ENCODE measurements around the gene CPN2. TPM values are rescaled to one million over a fixed set of nuclear protein-coding genes. Genes with fewer than 3 reads are reported as not detected.

The CPN2 gene
- total RNA-seq, 2 donors from 2014 or later: 1.3 TPM; not detected in 1

GRCh38 chr3:194382892-194383223 lies 31.7 kb upstream of the CPN2 start:
- no peak for DNase-seq (ENCODE audit: low spot score)
- H3K4me1 ChIP-seq (replicated peaks): no peaks in the 10 kb centered on the region
- no peak overlapping the region for H3K4me3 ChIP-seq
- intact Hi-C loops (cut with DNase I): no loop called here
- TF ChIP-seq CTCF (IDR thresholded peaks at IDR 0.05) (no peak), POLR2AphosphoS5 (IDR thresholded peaks at IDR 0.05) (no peak), POLR2A (IDR thresholded peaks at IDR 0.05) (no peak)
- no peaks in the 10 kb centered on the region for H3K27me3 ChIP-seq (replicated peaks; ENCODE audit: insufficient read depth)
- no peaks in the 10 kb centered on the region for H3K36me3 ChIP-seq
- H3K9me3 ChIP-seq: no peaks in the 10 kb centered on the region
- WGBS: 88% methylated on average over 9 of the region's 9 CpGs
- H3K27ac ChIP-seq: no peak overlapping the region

- 89% methylated on average over 20 of the region's 20 CpGs for WGBS
- Histone ChIP-seq H3K36me3 (no peaks in the 10 kb centered on the region), H3K9me3 (no peaks in the 10 kb centered on the region), H3K27ac (no peak overlapping the region), H3K4me1 (replicated peaks) (no peaks in the 10 kb centered on the region), H3K4me3 (no peak overlapping the region), H3K27me3 (replicated peaks; ENCODE audit: insufficient read depth) (no peaks in the 10 kb centered on the region)
- intact Hi-C loops (cut with DNase I): no loop called here
- TF ChIP-seq CTCF (IDR thresholded peaks at IDR 0.05): no peak
- TF ChIP-seq POLR2A (IDR thresholded peaks at IDR 0.05): no peak
- no peak for TF ChIP-seq POLR2AphosphoS5 (IDR thresholded peaks at IDR 0.05)
- DNase-seq (ENCODE audit: low spot score): no peak
Measured at GRCh38 chr3:194382196-194382891, 31.2 kb upstream of the CPN2 start.

GRCh38 chr3:194381460-194381875 lies 30.3 kb upstream of the CPN2 start:
- WGBS: 36% methylated on average over 17 of the region's 17 CpGs
- intact Hi-C loops (cut with DNase I): no loop called here
- DNase-seq (ENCODE audit: low spot score): no peak
- Histone ChIP-seq H3K9me3 (no peaks in the 10 kb centered on the region), H3K4me3 (no peak overlapping the region), H3K36me3 (no peaks in the 10 kb centered on the region), H3K27ac (no peak overlapping the region), H3K4me1 (replicated peaks) (no peaks in the 10 kb centered on the region), H3K27me3 (replicated peaks; ENCODE audit: insufficient read depth) (no peaks in the 10 kb centered on the region)
- TF ChIP-seq CTCF (IDR thresholded peaks at IDR 0.05) (no peak), POLR2AphosphoS5 (IDR thresholded peaks at IDR 0.05) (no peak), POLR2A (IDR thresholded peaks at IDR 0.05) (no peak)

GRCh38 chr3:194380326-194380725 lies 29.2 kb upstream of the CPN2 start:
- Histone ChIP-seq H3K4me1 (replicated peaks) (no peaks in the 10 kb centered on the region), H3K27me3 (replicated peaks; ENCODE audit: insufficient read depth) (no peaks in the 10 kb centered on the region), H3K4me3 (no peak overlapping the region), H3K9me3 (no peaks in the 10 kb centered on the region), H3K27ac (no peak overlapping the region), H3K36me3 (no peaks in the 10 kb centered on the region)
- WGBS: 89% methylated on average over 7 of the region's 7 CpGs
- TF ChIP-seq POLR2AphosphoS5 (IDR thresholded peaks at IDR 0.05) (no peak), CTCF (IDR thresholded peaks at IDR 0.05) (no peak), POLR2A (IDR thresholded peaks at IDR 0.05) (no peak)
- DNase-seq (ENCODE audit: low spot score): no peak
- intact Hi-C loops (cut with DNase I): no loop called here

GRCh38 chr3:194379651-194380050 lies 28.5 kb upstream of the CPN2 start:
- DNase-seq (ENCODE audit: low spot score): no peak
- H3K27ac ChIP-seq: no peak overlapping the region

More at GRCh38 chr3:194379651-194380050, 28.5 kb upstream of the CPN2 start:
- TF ChIP-seq POLR2A (IDR thresholded peaks at IDR 0.05) (no peak), CTCF (IDR thresholded peaks at IDR 0.05) (no peak), POLR2AphosphoS5 (IDR thresholded peaks at IDR 0.05) (no peak)
- intact Hi-C loops (cut with DNase I): no loop called here
- no peaks in the 10 kb centered on the region for H3K36me3 ChIP-seq
- H3K27me3 ChIP-seq (replicated peaks; ENCODE audit: insufficient read depth): no peaks in the 10 kb centered on the region
- no peak overlapping the region for H3K4me3 ChIP-seq
- H3K4me1 ChIP-seq (replicated peaks): no peaks in the 10 kb centered on the region
- 69% methylated on average over 9 of the region's 9 CpGs for WGBS
- no peaks in the 10 kb centered on the region for H3K9me3 ChIP-seq
